Activated naive CD4-positive, alpha-beta T cell treated with anti-CD3 and anti-CD28 coated beads, Interleukin-2, amount 50 U/mL, for 16 hours (primary cell): ENCODE results near the gene FAM200C.

ENCODE experiments used
- DNase-seq: peaks from one replicate; pipeline ENCODE4 v3.0.0-alpha.2; 2020

Gene FAM200C

GRCh38 chr5:160363660-160364395, 36.0 kb downstream of the FAM200C start:
- no peak for DNase-seq

GRCh38 chr5:160363211-160363610, 36.6 kb downstream of the FAM200C start:
- DNase-seq = no peak

GRCh38 chr5:160361624-160362228, 38.1 kb downstream of the FAM200C start:
- DNase-seq = no peak

DNA sequence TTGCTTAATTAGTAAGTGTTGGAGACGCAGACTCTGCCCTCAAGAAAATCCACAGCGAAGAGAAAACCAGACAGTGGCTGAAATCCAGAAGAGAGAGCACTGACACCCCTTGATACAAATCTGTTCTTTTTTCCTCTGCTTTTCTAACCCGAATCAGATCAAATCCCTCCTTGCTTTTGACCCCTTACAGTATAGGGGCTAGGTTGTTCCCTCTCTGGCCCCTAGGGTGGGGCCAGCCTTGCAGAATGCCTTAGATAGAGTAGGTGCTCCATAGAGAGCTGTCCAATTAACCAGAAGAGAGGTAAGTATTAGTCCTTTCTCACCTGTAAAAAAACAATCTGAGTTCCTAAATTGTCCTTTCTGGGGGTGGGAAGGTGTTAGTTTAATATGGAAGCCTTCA, 39.5 kb downstream of the FAM200C start:
- no peak for DNase-seq

GRCh38 chr5:160359816-160360215, 40.0 kb downstream of the FAM200C start:
- DNase-seq = no peak

DNA sequence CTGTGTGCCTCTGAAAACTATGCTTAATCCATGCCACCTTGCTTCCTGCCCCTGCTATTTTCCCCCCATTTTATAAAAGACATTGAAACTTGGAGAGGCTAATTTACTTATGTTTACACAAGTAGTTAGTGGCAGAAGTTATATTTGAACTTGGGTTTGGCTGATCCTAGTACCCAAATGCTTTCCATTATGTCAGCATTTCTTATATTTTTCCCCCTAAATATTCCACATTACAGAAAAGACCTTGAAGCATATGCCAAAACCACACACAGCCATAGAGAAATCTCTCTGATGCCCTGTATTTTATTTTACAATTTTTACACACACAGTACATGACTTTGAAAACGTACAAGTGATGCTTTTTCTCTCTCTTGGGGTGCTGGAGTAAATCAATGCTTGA, 40.6 kb downstream of the FAM200C start:
- no peak for DNase-seq

DNA sequence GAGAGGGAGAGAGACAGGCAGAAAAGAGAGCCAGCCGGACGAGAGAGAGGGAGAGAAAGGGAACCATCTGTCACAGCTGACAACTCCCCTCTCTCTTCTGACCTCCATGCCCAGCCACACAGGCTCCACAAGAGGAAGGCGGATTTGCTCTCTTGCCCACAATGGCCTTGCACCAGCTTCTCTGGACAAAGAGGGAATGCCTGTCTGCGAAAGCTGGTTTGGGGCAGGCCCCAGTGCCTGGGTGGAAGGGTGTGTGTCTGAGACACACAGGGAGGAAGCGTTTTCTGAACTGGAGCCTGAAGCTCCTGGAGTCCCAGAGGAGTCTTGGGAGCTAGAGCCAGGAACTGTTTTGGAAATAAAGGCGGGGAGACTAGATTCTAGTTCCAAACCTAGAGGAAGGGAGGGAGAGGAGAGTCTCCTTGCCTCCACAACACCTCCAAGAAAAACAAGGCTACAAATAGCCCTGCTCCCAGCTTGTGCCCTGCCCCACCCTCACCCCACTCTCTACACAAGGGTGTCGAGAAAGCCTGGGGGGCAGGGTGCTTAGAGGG, 41.9 kb downstream of the FAM200C start:
- DNase-seq = no peak

- no peak for DNase-seq
Measured at GRCh38 chr5:160357394-160357793, 42.5 kb downstream of the FAM200C start.

- no peak for DNase-seq
Measured at GRCh38 chr5:160356550-160357347, 43.1 kb downstream of the FAM200C start.

DNA sequence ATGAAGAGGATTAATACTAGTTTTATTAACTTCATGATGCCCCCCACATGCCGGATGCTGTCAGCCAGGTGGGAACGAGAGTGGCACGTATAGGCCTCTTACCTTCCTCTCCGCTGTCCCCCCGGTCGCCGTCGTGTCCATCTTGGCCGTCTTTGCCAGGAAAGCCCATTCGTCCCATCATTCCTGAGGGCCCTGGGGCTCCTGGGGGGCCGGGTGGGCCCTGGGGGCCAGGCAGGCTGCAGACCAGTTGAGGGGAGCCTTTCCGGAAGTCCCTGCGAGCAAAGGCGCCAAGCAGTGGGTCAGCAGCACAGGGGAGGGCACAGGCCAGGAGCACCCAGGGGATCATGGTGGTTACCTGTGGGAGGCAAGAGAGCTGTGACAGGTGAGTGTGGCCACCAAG, 45.2 kb downstream of the FAM200C start:
- DNase-seq = no peak

- no peak for DNase-seq
Measured at GRCh38 chr5:160353379-160353778, 46.5 kb downstream of the FAM200C start.

- DNase-seq = no peak
Measured at GRCh38 chr5:160352308-160352707, 47.5 kb downstream of the FAM200C start.

- no peak for DNase-seq
Measured at GRCh38 chr5:160349935-160350303, 49.9 kb downstream of the FAM200C start.

DNA sequence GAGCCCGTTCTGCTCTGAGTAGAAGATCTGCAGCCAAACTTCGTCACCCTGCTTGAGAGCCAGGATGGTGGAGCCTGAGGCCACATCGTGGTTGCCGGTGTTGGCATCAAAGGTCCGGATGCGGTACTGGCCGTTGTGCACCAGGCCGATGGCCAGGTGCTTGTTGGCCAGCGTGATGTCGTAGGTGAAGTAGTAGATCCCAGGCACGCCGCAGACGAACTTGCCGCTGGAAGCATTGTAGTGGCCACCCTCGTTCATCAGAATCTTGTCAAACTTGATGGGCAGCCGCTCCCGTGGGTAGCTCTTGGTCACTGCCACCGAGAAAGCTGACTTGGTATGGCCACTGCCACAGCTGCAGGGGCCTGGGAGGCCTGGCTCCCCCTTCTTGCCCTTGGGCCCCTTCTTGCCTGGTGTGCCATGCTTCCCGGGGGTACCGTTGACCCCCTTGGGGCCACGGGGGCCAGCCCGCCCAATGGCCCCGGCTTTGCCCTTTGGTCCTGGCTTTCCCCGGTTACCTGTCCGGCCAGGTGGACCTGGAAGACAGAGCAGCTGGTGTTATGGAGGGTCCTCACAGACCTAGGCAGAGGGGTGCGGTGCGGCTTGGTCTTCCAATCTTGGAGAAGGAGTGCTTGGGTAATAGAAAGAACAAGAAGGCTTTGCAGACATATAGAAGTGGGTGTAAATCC, 50.5 kb downstream of the FAM200C start:
- DNase-seq = no peak

- DNase-seq = no peak
Measured at GRCh38 chr5:160348080-160348479, 51.8 kb downstream of the FAM200C start.

DNA sequence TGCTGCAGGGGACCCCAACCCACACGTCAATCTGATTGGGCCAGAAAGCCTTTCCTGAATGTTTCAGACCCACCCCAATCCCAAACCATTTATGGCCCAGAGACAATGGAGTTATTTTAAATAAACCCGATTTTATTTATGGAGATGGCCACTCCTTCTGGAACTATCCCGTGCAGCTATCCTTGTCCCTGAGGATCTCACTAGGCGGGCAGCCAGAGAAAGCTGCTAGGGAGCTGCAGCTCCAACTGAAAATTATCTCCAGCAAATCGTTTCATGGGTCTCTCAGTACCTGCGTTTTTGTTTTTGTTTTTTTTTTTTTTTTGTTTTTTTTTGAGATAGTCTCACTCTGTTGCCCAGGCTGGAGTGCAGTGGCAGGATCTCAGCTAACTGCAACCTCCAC, 52.4 kb downstream of the FAM200C start:
- DNase-seq = no peak
